IgD-negative memory B cell (primary cell): ENCODE results near the gene CCR9. TPM values are rescaled to one million over a fixed set of nuclear protein-coding genes. Genes with fewer than 3 reads are reported as not detected.
A peak's percentile ranks its signal among the peaks of the same experiment; 100 is the strongest.

Experiments used
- H3K27ac Mint-ChIP-seq, 3 donors: one replicate each; pipeline ENCODE4 v1.8.0; 2020 to 2022; ENCODE audit warnings: mild to moderate bottlenecking in 3 of 3, mixed read lengths in 3 of 3, moderate library complexity in 1 of 3
- H3K27me3 Mint-ChIP-seq: one replicate; pipeline ENCODE4 v1.8.0; 2021; ENCODE audit warnings: mixed read lengths
- H3K36me3 Mint-ChIP-seq: one replicate; pipeline ENCODE4 v1.8.0; 2020; ENCODE audit warnings: mild to moderate bottlenecking, mixed read lengths
- H3K4me1 Mint-ChIP-seq, 3 donors: one replicate each; pipeline ENCODE4 v1.8.0; 2020 to 2022; ENCODE audit warnings: mixed read lengths in 3 of 3, mild to moderate bottlenecking in 1 of 3
- H3K4me3 Mint-ChIP-seq, 4 donors: one replicate each; pipeline ENCODE4 v1.8.0; 2020 to 2022; ENCODE audit warnings: mild to moderate bottlenecking in 4 of 4, mixed read lengths in 4 of 4, moderate library complexity in 3 of 4
- H3K9me3 Mint-ChIP-seq, 3 donors: one replicate each; pipeline ENCODE4 v1.8.0; 2020 to 2021; ENCODE audit warnings: mixed read lengths in 3 of 3, mild to moderate bottlenecking in 1 of 3
- polyA plus RNA-seq: library from polyadenylated mRNA; unstranded; fragments of 300-500 nt; fragmentation: Illumina TruSeq; gene quantifications from one replicate; pipeline ENCODE4 v1.2.3, GENCODE V29; 2021

Gene CCR9
- polyA plus RNA-seq, 1 donor from 2014 or later, result 6.3 TPM

DNA sequence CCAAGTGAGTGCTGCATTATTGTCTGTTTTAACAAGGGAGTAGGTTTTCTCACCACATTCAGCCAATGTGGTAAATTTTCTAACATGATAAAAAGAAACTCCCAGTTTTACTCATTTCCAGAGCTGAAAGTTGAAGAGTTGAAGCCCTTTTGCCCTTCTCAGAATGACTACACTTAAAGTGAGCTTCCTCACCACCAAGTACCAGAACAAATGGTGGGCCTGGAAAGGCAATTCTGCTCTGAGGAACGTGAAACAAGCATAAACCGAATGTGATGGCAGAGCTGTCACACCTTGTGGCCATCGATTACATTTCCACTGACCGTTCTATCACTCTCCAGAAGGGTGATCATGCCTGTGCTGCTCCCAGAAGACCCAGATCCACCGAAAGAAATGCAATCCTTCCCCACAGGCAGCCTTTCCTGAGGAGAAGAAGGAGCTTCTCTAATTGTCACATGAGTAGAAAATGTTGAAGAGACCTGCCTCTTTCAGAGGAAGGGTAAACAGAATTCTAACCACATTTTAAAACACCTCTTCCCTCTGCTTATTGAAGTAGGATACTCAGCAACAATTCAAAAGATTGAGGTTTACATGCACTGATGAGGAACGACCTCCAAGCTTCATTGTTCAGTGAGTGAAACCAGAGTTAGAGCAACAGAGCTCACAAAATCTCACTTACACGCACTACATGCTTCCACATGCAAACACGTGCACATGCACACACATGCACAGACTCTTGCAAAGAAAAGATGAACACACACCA is 21.4 kb upstream of the CCR9 start:
- peak overlapping the region in 1 of 4 donors; percentile 4 for H3K4me3 Mint-ChIP-seq
- H3K27ac Mint-ChIP-seq, result peak overlapping the region in 1 of 3 donors; percentile 10
- no peaks in the 10 kb centered on the region for H3K36me3 Mint-ChIP-seq
- H3K9me3 Mint-ChIP-seq, result peaks cover 0 to 8% (median 6%) of the 10 kb centered on the region in 3 donors
- H3K4me1 Mint-ChIP-seq, result peaks cover 13 to 23% (median 22%) of the 10 kb centered on the region in 3 donors
- H3K27me3 Mint-ChIP-seq, result peaks cover 11% of the 10 kb centered on the region

DNA sequence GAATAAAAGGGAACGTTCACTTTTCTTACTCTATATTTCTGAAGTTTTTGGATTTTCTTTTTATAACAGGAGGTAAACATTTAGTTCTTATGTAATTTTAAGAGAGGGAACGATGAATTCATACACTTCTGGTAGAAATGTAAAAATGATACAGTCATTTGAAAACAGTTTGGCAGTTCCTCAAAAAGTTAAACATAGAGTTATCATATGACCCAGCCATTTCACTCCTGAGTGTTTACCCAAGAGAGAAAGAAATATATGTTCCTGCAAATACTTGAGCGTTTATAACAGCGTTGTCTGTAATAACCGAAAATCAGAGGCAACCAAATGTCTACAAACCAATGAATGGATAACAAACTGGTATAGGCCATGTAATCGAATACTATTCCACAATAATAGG is 20.8 kb upstream of the CCR9 start:
- Mint-ChIP-seq H3K27ac (no peak overlapping the region), H3K36me3 (no peaks in the 10 kb centered on the region), H3K4me1 (peaks cover 17 to 28% (median 22%) of the 10 kb centered on the region in 3 donors), H3K27me3 (peaks cover 11% of the 10 kb centered on the region), H3K4me3 (peak overlapping the region in 2 of 4 donors; percentile 2), H3K9me3 (peaks cover 0 to 8% (median 6%) of the 10 kb centered on the region in 3 donors)

- Mint-ChIP-seq H3K4me1 (peaks cover 17 to 35% (median 20%) of the 10 kb centered on the region in 3 donors), H3K27me3 (no peaks in the 10 kb centered on the region), H3K27ac (no peak overlapping the region), H3K9me3 (peaks cover 0 to 5% (median 5%) of the 10 kb centered on the region in 3 donors), H3K4me3 (no peak overlapping the region), H3K36me3 (no peaks in the 10 kb centered on the region)
Measured at GRCh38 chr3:45868213-45868612, 18.1 kb upstream of the CCR9 start.

DNA sequence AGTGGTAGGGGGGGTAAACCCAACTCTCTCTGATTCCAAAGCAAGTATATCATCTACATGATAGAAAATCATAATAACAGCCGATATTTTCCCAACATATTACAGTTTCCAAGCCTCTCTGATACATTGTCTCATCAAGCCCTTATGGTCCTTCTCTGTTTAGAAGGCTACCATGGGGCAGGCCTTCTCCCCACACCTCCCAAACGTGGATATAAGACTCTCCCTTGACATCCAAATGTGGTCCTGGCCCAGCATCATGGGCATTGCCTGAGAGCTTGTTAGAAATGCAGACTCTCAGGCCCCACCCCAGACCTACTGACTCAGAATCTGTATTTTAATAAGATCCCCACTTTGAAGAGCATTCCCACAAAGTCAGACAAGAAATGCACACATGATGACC is 17.7 kb upstream of the CCR9 start:
- H3K4me1 Mint-ChIP-seq, result peaks cover 17 to 35% (median 20%) of the 10 kb centered on the region in 3 donors
- H3K27ac Mint-ChIP-seq, result peak overlapping the region in 1 of 3 donors; percentile 16
- peak overlapping the region in 1 of 4 donors; percentile 1 for H3K4me3 Mint-ChIP-seq
- peaks cover 3% of the 10 kb centered on the region for H3K36me3 Mint-ChIP-seq
- peaks cover 0 to under 1% (median under 1%) of the 10 kb centered on the region in 3 donors for H3K9me3 Mint-ChIP-seq
- no peaks in the 10 kb centered on the region for H3K27me3 Mint-ChIP-seq

GRCh38 chr3:45869638-45870037 is 16.7 kb upstream of the CCR9 start:
- Mint-ChIP-seq H3K9me3 (no peaks in the 10 kb centered on the region), H3K36me3 (peaks cover 5% of the 10 kb centered on the region), H3K27me3 (no peaks in the 10 kb centered on the region), H3K27ac (peak overlapping the region in 1 of 3 donors; percentile 12), H3K4me3 (no peak overlapping the region), H3K4me1 (peaks cover 17 to 35% (median 20%) of the 10 kb centered on the region in 3 donors)

- Mint-ChIP-seq H3K27me3 (no peaks in the 10 kb centered on the region), H3K36me3 (peaks cover 5% of the 10 kb centered on the region), H3K9me3 (no peaks in the 10 kb centered on the region), H3K4me1 (peaks cover 15 to 30% (median 16%) of the 10 kb centered on the region in 3 donors), H3K4me3 (no peak overlapping the region), H3K27ac (peak overlapping the region in 2 of 3 donors; percentile 12 to 23)
Measured at GRCh38 chr3:45870099-45870498, 16.2 kb upstream of the CCR9 start.

GRCh38 chr3:45871780-45872179 is 14.6 kb upstream of the CCR9 start:
- H3K4me3 Mint-ChIP-seq, result peak overlapping the region in 1 of 4 donors; percentile 13
- H3K27me3 Mint-ChIP-seq, result peaks cover 6% of the 10 kb centered on the region
- H3K27ac Mint-ChIP-seq, result peak overlapping the region in 1 of 3 donors; percentile 8

DNA sequence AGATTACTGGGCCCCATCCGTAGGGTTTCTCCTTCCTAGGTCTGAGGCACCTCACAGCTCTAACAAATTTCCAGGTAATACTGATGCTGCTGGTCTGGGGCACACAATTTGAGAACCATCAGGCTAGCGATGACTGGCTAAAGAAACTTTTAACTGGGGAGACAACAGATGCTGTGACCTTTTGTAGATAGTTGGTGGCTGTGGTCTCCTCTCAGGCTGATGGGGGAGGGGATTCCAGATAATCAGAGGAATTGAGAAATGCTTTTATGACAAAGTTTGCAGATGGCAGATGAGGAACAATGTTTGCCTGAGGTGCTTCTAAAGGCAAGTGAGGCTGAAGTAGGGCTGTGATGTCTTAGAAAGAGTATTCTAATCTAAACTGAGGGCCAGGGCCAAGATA is 13.8 kb upstream of the CCR9 start:
- H3K27me3 Mint-ChIP-seq, result peaks cover 6% of the 10 kb centered on the region
- peak overlapping the region in 1 of 3 donors; percentile 8 for H3K27ac Mint-ChIP-seq

More at GRCh38 chr3:45871780-45872179, 14.6 kb upstream of the CCR9 start:
- no peaks in the 10 kb centered on the region for H3K9me3 Mint-ChIP-seq
- peaks cover 5% of the 10 kb centered on the region for H3K36me3 Mint-ChIP-seq
- peaks cover 7 to 22% (median 13%) of the 10 kb centered on the region in 3 donors for H3K4me1 Mint-ChIP-seq

GRCh38 chr3:45873036-45873435 is 13.3 kb upstream of the CCR9 start:
- H3K27ac Mint-ChIP-seq, result no peak overlapping the region
- peaks cover 5% of the 10 kb centered on the region for H3K36me3 Mint-ChIP-seq
- H3K27me3 Mint-ChIP-seq, result peaks cover 7% of the 10 kb centered on the region
- H3K9me3 Mint-ChIP-seq, result no peaks in the 10 kb centered on the region
- H3K4me1 Mint-ChIP-seq, result peaks cover 7 to 22% (median 13%) of the 10 kb centered on the region in 3 donors
- H3K4me3 Mint-ChIP-seq, result no peak overlapping the region

More for the DNA sequence above, 13.8 kb upstream of the CCR9 start:
- Mint-ChIP-seq H3K9me3 (no peaks in the 10 kb centered on the region), H3K36me3 (peaks cover 5% of the 10 kb centered on the region), H3K4me3 (peak overlapping the region in 1 of 4 donors; percentile 38), H3K4me1 (peaks cover 7 to 22% (median 13%) of the 10 kb centered on the region in 3 donors)

GRCh38 chr3:45873638-45874037 is 12.7 kb upstream of the CCR9 start:
- Mint-ChIP-seq H3K4me3 (peak overlapping the region in 1 of 4 donors; percentile 46), H3K4me1 (peaks cover 7 to 22% (median 13%) of the 10 kb centered on the region in 3 donors), H3K27ac (no peak overlapping the region), H3K36me3 (peaks cover 5% of the 10 kb centered on the region), H3K9me3 (no peaks in the 10 kb centered on the region), H3K27me3 (peaks cover 9% of the 10 kb centered on the region)

GRCh38 chr3:45874677-45875346 is 11.5 kb upstream of the CCR9 start:
- Mint-ChIP-seq H3K27ac (no peak overlapping the region), H3K4me1 (peaks cover 7 to 17% (median 10%) of the 10 kb centered on the region in 3 donors)

DNA sequence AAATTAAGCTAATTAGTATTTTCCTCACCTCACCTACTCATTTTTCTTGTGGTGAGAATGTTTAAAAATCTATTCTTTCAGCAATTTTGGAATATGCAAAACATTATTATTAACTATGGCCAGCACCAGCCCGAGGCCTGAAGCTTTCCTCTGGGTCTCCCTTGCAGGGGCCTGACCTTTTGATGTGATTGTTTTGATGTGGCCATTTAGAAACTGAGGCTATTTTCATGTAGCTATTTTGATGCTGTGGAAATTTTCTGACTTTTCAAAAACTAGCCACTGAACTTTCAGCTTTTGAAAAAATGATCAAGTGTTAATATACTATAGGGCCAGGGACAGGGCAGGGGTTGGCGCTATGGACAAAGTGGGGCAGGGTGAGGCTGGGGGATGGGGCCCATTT is 8.2 kb upstream of the CCR9 start:
- H3K36me3 Mint-ChIP-seq, result peaks cover 5% of the 10 kb centered on the region
- H3K4me3 Mint-ChIP-seq, result no peak overlapping the region
- H3K27ac Mint-ChIP-seq, result no peak overlapping the region
- H3K9me3 Mint-ChIP-seq, result no peaks in the 10 kb centered on the region
- H3K4me1 Mint-ChIP-seq, result peaks cover 0 to 2% (median 0%) of the 10 kb centered on the region in 3 donors
- peaks cover 16% of the 10 kb centered on the region for H3K27me3 Mint-ChIP-seq

More at GRCh38 chr3:45874677-45875346, 11.5 kb upstream of the CCR9 start:
- Mint-ChIP-seq H3K36me3 (peaks cover 5% of the 10 kb centered on the region), H3K9me3 (no peaks in the 10 kb centered on the region), H3K4me3 (no peak overlapping the region), H3K27me3 (peaks cover 9% of the 10 kb centered on the region)

DNA sequence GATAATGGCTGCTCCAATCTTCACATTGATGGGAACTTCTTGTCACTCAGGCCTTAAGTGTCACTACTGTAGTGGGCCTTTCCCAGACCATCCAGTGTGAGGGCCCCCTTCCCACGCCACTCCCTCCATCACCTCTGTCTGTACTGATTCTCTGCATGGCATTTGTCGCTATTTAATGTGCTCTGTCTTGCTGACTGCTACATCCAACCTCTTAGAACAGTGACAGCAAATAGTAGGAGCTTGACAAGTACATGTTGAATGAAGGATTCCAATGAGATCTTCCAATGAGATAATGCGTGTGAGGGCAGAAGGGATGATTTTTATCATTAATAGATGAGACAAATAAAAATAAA is 5.6 kb upstream of the CCR9 start:
- Mint-ChIP-seq H3K27me3 (peaks cover 23% of the 10 kb centered on the region), H3K4me3 (no peak overlapping the region), H3K9me3 (no peaks in the 10 kb centered on the region), H3K27ac (peak overlapping the region in 1 of 3 donors; percentile 18), H3K36me3 (no peaks in the 10 kb centered on the region), H3K4me1 (peaks cover 0 to 3% (median 0%) of the 10 kb centered on the region in 3 donors)

GRCh38 chr3:45881078-45882022 is 5.0 kb upstream of the CCR9 start:
- Mint-ChIP-seq H3K4me1 (peaks cover 0 to 3% (median 0%) of the 10 kb centered on the region in 3 donors), H3K36me3 (no peaks in the 10 kb centered on the region), H3K27me3 (peaks cover 19% of the 10 kb centered on the region), H3K27ac (peak overlapping the region in 2 of 3 donors; percentile 18 to 43), H3K9me3 (no peaks in the 10 kb centered on the region), H3K4me3 (peak overlapping the region in 2 of 4 donors; percentile 44 to 45)
